Cerebellar nuclear complex (tissue), 1 donor: ENCODE results near the gene SYCP3.
"Not testable (repeated sequence)": the region's sequence is repeated elsewhere in the genome, so short reads cannot be mapped to it uniquely, and the experiment has no call there.

ENCODE experiments used
- DNase-seq, 2 experiments: peaks; one replicate each; lab custom pipeline; 2025; lab: John Stamatoyannopoulos, UW

Gene SYCP3

GRCh38 chr12:101759396-101760047 is 20.3 kb upstream of the SYCP3 start:
- no peak for DNase-seq

- no peak for DNase-seq
Measured at GRCh38 chr12:101750152-101750551, 10.9 kb upstream of the SYCP3 start.

GRCh38 chr12:101749657-101750056 is 10.4 kb upstream of the SYCP3 start:
- DNase-seq = no peak

- DNase-seq = no peak
Measured at GRCh38 chr12:101748907-101749306, 9.6 kb upstream of the SYCP3 start.

GRCh38 chr12:101747697-101748096 is 8.4 kb upstream of the SYCP3 start:
- no peak for DNase-seq

- no peak for DNase-seq
Measured at GRCh38 chr12:101746661-101747060, 7.4 kb upstream of the SYCP3 start.

GRCh38 chr12:101746196-101746595 is 6.9 kb upstream of the SYCP3 start:
- no peak for DNase-seq

- DNase-seq = no peak
Measured at GRCh38 chr12:101745481-101745880, 6.2 kb upstream of the SYCP3 start.

GRCh38 chr12:101743724-101744472 is 4.6 kb upstream of the SYCP3 start:
- no peak for DNase-seq

- no peak for DNase-seq
Measured at GRCh38 chr12:101743242-101743641, 4.0 kb upstream of the SYCP3 start.

- DNase-seq = no peak
Measured at GRCh38 chr12:101740980-101741379, 1.7 kb upstream of the SYCP3 start.

GRCh38 chr12:101740566-101740965 is 1.3 kb upstream of the SYCP3 start:
- DNase-seq = no peak

- no peak for DNase-seq
Measured at GRCh38 chr12:101737476-101737875, 1.8 kb downstream of the SYCP3 start.

- DNase-seq = not testable (repeated sequence)
Measured at GRCh38 chr12:101734482-101734881, 4.8 kb downstream of the SYCP3 start.

- no peak for DNase-seq
Measured at GRCh38 chr12:101733166-101733565, 6.1 kb downstream of the SYCP3 start.

GRCh38 chr12:101732318-101732717 is 6.9 kb downstream of the SYCP3 start:
- no peak for DNase-seq

- no peak for DNase-seq
Measured at GRCh38 chr12:101729842-101730241, 9.4 kb downstream of the SYCP3 start.

- no peak for DNase-seq
Measured at GRCh38 chr12:101727098-101727497, 12.2 kb downstream of the SYCP3 start.

- DNase-seq = no peak
Measured at GRCh38 chr12:101722392-101722791, 16.9 kb downstream of the SYCP3 start.

- no peak for DNase-seq
Measured at GRCh38 chr12:101720118-101720517, 19.1 kb downstream of the SYCP3 start.

GRCh38 chr12:101719566-101719965 is 19.7 kb downstream of the SYCP3 start:
- no peak for DNase-seq

GRCh38 chr12:101714877-101715444 is 24.3 kb downstream of the SYCP3 start:
- DNase-seq = no peak

- no peak for DNase-seq
Measured at GRCh38 chr12:101713930-101714329, 25.3 kb downstream of the SYCP3 start.
